Measurements from ENCODE around the gene E2F4.
A peak's percentile ranks its signal among the peaks of the same experiment; 100 is the strongest.

E2F4 gene

GRCh38 chr16:67177743-67178699 is 13.9 kb upstream of the E2F4 start:
- no peak for DNase-seq

DNA sequence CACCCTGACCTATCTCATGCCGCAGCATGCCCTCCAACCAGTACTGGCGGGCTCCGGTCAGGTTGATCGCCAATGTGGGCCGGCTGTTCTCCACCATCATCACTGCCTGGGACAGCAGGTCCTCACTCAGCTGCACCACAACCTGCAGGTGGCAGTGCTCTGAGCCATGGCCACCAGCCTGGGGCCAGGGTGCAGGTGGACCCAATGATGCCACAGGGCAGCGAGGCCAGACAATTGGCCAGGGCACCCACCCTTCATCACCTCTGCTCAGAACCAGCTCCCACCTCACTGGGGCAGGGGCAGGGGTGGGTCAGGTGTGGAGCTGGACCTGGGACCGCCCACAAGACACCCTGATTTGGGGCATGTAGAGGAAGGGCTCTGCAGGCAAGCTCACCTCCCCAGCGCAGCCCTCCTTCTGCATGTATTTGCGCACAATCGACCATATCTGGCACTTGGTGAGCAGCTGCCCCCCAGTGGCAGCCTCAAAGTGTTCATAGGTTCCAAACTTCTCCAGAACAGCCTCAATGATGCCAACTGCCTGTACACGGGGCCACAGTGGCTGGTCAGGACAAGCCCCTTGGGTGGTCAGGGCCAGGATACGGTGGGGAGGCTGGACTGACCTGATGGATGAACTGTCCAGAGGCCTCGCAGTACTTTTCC is 12.4 kb upstream of the E2F4 start:
- no peak for DNase-seq

- DNase-seq = no peak
Measured at GRCh38 chr16:67180166-67180565, 11.8 kb upstream of the E2F4 start.

- no peak for DNase-seq
Measured at GRCh38 chr16:67181346-67181745, 10.6 kb upstream of the E2F4 start.

DNA sequence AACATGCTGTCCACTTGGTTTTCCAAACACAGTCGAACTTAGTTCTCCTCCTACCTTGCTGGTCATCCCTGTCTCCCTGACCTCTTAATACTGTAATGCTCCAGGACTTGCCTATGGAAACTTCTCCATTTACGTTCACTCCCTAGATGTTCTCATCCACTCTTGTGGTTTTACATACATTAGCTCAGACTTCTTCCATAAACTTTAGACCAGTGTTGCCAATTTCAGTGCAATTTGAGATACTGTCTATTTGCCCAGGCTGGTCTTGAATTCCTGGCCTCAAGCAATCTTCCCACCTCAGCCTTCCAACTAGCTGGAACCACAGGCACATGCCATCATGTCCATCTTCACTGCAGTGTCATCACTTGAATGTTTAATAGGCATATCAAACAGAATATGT is 9.7 kb upstream of the E2F4 start:
- no peak for DNase-seq

DNA sequence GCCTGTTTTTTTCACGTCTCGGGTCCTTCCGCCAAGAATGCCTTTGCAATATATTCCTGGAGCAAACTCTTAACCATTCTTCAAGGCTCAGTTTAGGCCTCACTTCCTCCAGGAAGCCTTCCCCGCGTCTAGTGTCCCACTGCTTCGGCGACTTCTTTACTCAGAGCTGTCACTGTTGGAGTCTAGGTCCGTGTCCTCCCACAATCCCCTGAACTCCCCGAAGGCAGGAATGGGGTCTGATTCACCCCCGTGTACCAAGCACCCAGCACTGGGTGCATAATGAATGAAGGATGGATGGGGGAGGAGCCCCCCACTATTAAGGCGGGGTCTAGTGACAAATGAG is 8.7 kb upstream of the E2F4 start:
- DNase-seq = no peak

DNA sequence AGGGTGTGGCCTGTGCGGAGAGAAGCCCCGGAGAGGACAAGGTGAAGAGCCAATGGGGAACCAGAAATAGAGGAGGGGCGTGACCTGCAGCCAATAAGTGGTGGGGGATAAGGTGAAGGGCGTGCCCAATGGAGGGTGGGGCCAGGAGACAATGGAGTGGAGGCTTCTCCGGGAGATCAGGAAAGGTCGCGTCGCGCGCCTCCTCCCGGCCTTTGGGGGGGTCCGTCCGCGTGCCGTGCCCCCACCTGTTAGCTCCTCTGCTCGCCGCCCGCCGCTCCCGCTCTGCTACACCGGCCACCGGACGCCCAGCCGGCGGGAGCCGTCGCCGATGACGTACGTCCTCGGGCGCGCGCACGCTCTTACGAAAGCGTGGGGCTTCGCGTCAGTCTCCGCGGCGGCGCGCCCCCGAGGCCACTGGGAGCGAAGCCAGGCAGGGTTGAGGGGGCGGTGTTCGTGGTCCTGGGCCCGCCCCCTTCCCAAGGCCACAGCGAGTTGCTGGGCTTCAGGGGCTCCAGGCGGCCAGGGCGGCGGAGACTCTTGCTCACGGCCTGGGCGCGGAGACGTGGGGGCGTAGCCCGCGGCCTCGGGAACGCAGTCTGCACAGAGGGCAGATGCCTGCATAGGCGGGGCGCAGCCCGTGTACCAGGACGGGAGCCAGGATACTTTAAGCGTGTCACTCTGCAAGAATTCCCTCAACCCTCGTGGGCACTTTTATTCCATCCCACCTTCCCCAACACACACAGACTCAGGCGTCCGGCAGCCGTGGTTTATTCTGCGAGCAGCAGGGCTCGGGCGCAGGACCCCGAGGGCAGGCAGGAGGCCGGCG is 8.1 kb upstream of the E2F4 start, which contains the start of gene MATCAP1:
MATCAP1 (minus strand) TSS at position 337 of the 826 bp plus-strand sequence. CDS start 3,353 bp downstream, outside the sequence.
- peak; percentile 88 for DNase-seq

- DNase-seq = no peak
Measured at GRCh38 chr16:67184453-67184994, 7.4 kb upstream of the E2F4 start.

DNA sequence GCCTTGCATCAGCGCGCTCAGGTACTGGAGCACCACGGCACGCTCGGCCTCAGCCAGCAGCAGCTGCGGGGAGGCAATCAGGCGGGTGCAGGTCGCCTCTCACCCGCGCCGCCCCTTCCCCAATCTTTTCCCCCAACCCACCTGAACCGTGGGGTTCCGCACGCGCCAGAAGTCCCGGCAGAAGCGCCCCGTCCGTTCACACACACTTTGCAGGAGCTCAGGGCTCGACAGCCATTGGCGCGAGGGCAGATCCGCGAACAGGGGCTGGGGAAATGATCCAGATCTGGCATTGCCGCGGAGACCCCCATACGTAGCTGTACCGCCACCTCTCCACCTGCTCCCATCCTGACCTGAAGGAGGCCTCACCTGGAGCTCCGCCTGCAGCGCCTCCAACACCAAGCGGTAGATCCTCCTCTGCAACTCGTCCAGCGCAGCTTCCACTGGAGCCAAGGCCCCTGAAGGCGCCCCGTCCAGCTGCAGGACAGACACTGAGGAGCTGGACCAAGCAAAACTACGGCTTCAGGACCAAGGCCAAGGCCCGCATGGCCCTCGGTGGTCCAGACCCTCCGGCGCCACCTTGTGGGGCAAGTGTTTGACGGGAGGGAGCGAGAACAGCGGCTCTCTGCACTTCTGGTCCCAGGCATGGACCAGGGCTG is 6.8 kb upstream of the E2F4 start:
- peak; percentile 80 for DNase-seq

DNA sequence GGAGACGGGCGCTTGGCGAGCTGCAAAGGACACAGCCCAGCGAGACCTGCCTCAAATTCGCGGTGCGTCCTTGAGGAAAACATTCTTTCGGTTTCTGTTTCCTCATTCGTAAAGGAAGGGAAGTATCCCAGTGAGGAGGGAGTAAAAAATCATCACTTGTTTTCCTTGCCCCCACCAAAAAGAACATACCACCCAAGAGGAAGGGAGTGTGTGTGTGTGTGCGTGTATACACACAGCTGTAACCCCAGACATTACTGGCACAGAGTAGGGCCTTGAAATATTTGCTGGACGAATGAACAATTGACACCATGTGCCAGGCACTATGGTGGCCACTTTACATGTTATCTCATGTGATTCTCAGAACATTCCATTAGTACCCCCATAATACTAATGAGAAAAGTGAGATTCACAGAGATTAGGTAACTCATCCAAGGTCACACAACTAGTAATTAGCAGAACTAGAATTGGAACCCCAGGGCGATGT is 6.3 kb upstream of the E2F4 start:
- no peak for DNase-seq

DNA sequence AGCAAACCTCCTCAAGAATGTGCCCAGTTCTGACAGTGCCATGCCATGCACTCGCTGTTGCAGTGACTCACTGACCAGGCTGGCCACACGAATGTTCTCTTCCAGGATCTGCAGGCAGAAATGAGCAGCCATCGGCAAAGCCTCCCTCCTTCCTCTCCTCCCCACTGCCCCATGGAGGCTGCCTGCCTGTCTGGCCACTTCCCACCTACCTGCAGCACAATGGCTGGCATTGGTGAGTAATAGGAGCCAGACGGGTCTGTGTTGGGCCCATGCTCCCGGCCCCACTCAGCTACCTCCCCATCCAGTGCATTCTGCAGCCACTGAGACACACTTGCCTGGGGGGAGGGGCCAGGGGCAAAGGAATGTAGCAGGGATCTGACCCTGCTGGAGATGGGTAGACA is 5.4 kb upstream of the E2F4 start:
- no peak for DNase-seq

- no peak for DNase-seq
Measured at GRCh38 chr16:67187175-67187890, 4.6 kb upstream of the E2F4 start.

GRCh38 chr16:67188323-67188722 is 3.6 kb upstream of the E2F4 start:
- no peak for DNase-seq

GRCh38 chr16:67188798-67189197 is 3.2 kb upstream of the E2F4 start:
- DNase-seq = no peak

DNA sequence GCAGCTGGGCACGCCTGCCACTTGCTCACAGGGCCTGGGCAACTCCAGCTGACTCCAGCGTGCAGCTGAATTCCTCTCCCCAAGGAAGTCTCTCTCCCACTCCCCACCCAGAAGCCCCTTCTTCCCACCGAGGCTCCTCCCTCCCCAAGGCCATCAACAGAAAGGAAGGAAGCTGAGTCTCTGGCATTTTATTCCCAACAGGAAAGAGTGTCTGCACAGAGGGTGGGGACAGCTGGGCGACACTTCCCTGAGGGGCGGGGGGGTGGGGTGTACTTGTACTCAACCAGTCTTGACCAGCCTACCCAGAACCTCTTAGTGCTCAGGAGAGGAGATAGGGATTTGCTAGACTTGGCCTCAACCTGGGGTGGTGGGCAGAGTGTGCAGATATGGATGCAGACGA is 1.9 kb upstream of the E2F4 start, which contains the start of gene EXOC3L1:
EXOC3L1 (minus strand) TSS at position 96 of the 400 bp plus-strand sequence. CDS start 460 bp downstream, outside the sequence.
- DNase-seq = no peak

GRCh38 chr16:67190448-67191399 is 1.2 kb upstream of the E2F4 start:
- no peak for DNase-seq

- no peak for DNase-seq
Measured at GRCh38 chr16:67191411-67191994, 452 bp upstream of the E2F4 start.

GRCh38 chr16:67192781-67193361 is 916 bp downstream of the E2F4 start:
- DNase-seq = no peak

DNA sequence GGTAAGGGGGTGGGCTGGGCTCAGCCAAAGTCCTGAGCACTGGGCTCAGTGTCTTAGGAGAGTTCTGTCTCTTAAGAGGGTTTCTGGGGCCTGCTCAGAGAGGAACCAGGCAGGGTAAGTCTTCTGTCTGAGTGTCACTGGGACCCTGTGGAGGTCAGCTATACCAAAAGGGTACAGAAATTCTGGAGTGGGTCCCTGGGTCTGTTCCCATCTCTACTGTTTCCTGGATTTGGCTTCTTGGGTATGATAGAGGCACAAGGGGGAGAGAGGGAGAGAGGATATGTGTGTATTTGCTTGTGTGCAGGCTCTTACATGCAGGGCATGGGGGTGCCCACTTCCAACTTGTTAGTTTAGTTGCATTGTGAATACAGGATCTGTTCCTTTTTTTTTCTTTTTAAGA is 1.6 kb downstream of the E2F4 start:
- no peak for DNase-seq
